Measurements from ENCODE around the gene CFAP46. TPM values are rescaled to one million over a fixed set of nuclear protein-coding genes. Genes with fewer than 3 reads are reported as not detected.

The CFAP46 gene
- total and polyA plus RNA-seq, 2 donors (not counting 1 experiment from before 2014, with no cell fraction given): 0.07 TPM; not detected in 1

DNA sequence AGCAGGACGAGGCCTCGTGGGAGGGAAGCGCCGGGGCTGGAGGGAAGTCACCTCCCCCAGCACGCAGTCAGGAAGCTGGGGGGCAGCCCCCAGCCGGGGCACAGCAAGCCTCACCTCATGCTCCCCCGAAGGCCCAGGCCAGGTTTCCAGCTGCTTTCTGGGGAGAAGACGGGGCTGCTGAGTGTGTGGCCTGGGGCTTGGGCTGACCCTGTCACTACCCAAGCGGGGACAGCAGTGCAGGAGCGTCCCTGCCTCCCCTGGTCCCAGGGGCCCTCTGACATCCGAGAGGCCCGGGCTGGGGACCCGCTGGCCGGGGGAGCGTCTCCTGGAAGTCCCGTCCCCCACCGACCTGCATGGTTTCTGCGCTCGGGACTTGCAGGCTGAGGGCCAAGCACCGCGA, 136.8 kb downstream of the CFAP46 start:
- ChIA-PET CTCF (no interaction called here), POLR2A (no interaction called here)
- Histone ChIP-seq H3K9ac (ENCODE audit: low read length) (no peak overlapping the region), H3K4me2 (replicated peaks; ENCODE audit: low read depth, low read length, poor library complexity, severe bottlenecking) (no peak overlapping the region), H3K27me3 (replicated peaks in 1 of 4; ENCODE audit: control extremely low read depth in 1 of 4, control insufficient read depth in 3 of 4, insufficient read depth in 4 of 4, low read length in 3 of 4) (no peaks in the 10 kb centered on the region), H3K79me2 (ENCODE audit: control insufficient read depth, insufficient read depth, low read length) (no peaks in the 10 kb centered on the region), H3K4me3 (ENCODE audit: control extremely low read depth in 1 of 5, extremely low read depth in 1 of 5, insufficient read depth in 1 of 5, low read depth in 2 of 5, low read length in 4 of 5) (no peak overlapping the region), H3K36me3 (replicated peaks in 1 of 2; ENCODE audit: control extremely low read depth in 1 of 2, control insufficient read depth in 1 of 2, extremely low read depth in 1 of 2, insufficient read depth in 2 of 2, low read length in 1 of 2) (no peaks in the 10 kb centered on the region), H3K4me1 (ENCODE audit: control insufficient read depth in 2 of 2, insufficient read depth in 2 of 2, low read length in 2 of 2) (no peaks in the 10 kb centered on the region), H4K20me1 (ENCODE audit: control insufficient read depth, insufficient read depth, low read length, poor library complexity, severe bottlenecking) (no peaks in the 10 kb centered on the region), H3K27ac (ENCODE audit: low read length in 2 of 2) (no peak overlapping the region), H3K9me3 (ENCODE audit: control extremely low read depth in 1 of 3, control insufficient read depth in 2 of 3, insufficient read depth in 1 of 3, low read length in 2 of 3) (peaks cover 0 to 9% (median 3%) of the 10 kb centered on the region in 3 donors), H2AFZ (ENCODE audit: insufficient read depth, low read depth, low read length, poor library complexity, severe bottlenecking) (no peak overlapping the region)
- Mint-ChIP-seq H3K27ac (no peak overlapping the region), H3K4me3 (no peak overlapping the region), H3K9me3 (ENCODE audit: insufficient read depth) (no peaks in the 10 kb centered on the region), H3K27me3 (peaks cover 6% of the 10 kb centered on the region), H3K4me1 (no peaks in the 10 kb centered on the region)
- no peak for DNase-seq
- intact Hi-C loops (cut with micrococcal nuclease): no loop called here
- WGBS (ENCODE audit: insufficient coverage): 48% methylated on average over 16 of the region's 21 CpGs
- TF ChIP-seq, protein P1, sequence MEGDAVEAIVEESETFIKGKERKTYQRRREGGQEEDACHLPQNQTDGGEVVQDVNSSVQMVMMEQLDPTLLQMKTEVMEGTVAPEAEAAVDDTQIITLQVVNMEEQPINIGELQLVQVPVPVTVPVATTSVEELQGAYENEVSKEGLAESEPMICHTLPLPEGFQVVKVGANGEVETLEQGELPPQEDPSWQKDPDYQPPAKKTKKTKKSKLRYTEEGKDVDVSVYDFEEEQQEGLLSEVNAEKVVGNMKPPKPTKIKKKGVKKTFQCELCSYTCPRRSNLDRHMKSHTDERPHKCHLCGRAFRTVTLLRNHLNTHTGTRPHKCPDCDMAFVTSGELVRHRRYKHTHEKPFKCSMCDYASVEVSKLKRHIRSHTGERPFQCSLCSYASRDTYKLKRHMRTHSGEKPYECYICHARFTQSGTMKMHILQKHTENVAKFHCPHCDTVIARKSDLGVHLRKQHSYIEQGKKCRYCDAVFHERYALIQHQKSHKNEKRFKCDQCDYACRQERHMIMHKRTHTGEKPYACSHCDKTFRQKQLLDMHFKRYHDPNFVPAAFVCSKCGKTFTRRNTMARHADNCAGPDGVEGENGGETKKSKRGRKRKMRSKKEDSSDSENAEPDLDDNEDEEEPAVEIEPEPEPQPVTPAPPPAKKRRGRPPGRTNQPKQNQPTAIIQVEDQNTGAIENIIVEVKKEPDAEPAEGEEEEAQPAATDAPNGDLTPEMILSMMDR (IDR thresholded peaks at IDR 0.05): no peak
- no peak for TF ChIP-seq EZH2 (IDR thresholded peaks at IDR 0.05; ENCODE audit: borderline replicate concordance, insufficient read depth, low read depth, low read length, poor library complexity, severe bottlenecking)
- ATAC-seq (ENCODE audit: low read depth): no peak

DNA sequence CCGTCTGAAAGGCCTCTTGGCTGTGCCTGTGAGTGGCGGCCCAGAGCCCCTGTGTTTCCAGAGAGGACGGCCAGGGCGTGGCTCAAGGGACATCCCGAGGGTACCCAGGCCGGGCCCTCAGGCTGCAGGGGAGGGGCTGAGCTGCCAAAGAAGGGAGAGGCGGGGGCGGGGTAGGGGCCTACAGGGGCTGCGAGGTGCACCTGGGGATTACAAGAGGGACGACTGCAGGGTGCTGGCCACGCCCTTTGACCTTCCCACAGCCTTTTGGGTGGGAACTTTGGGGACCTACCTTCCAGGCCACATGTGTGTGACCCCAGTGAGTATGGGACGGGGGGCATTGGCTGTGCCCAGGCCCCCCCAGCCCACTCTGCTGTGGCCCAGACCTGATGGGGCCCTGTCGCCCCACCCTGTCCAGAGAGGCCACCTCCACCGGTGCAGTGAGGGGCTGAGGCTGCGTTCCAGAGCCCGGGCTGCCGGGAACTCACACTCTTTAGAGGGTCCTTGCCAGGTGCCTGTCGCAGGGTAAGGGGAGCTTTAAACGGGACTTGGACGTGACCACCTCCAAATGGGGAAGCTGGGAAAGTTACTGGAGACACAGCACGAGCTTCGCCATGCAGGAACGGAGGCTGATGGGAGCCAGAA, 137.5 kb downstream of the CFAP46 start:
- Histone ChIP-seq H3K27ac (ENCODE audit: low read length in 2 of 2) (no peak overlapping the region), H3K36me3 (replicated peaks in 1 of 2; ENCODE audit: control extremely low read depth in 1 of 2, control insufficient read depth in 1 of 2, extremely low read depth in 1 of 2, insufficient read depth in 2 of 2, low read length in 1 of 2) (no peaks in the 10 kb centered on the region), H3K9me3 (ENCODE audit: control extremely low read depth in 1 of 3, control insufficient read depth in 2 of 3, insufficient read depth in 1 of 3, low read length in 2 of 3) (peaks cover 0 to 9% (median 3%) of the 10 kb centered on the region in 3 donors), H3K9ac (ENCODE audit: low read length) (no peak overlapping the region), H4K20me1 (ENCODE audit: control insufficient read depth, insufficient read depth, low read length, poor library complexity, severe bottlenecking) (no peaks in the 10 kb centered on the region), H3K27me3 (replicated peaks in 1 of 4; ENCODE audit: control extremely low read depth in 1 of 4, control insufficient read depth in 3 of 4, insufficient read depth in 4 of 4, low read length in 3 of 4) (no peaks in the 10 kb centered on the region), H3K4me1 (ENCODE audit: control insufficient read depth in 2 of 2, insufficient read depth in 2 of 2, low read length in 2 of 2) (no peaks in the 10 kb centered on the region), H3K4me3 (ENCODE audit: control extremely low read depth in 1 of 5, extremely low read depth in 1 of 5, insufficient read depth in 1 of 5, low read depth in 2 of 5, low read length in 4 of 5) (no peak overlapping the region), H3K79me2 (ENCODE audit: control insufficient read depth, insufficient read depth, low read length) (no peaks in the 10 kb centered on the region), H2AFZ (ENCODE audit: insufficient read depth, low read depth, low read length, poor library complexity, severe bottlenecking) (no peak overlapping the region), H3K4me2 (replicated peaks; ENCODE audit: low read depth, low read length, poor library complexity, severe bottlenecking) (no peak overlapping the region)
- DNase-seq: no peak
- H3K27me3 Mint-ChIP-seq: peaks cover 6% of the 10 kb centered on the region
- WGBS (ENCODE audit: insufficient coverage): 83% methylated on average over 21 of the region's 23 CpGs
- no peak overlapping the region for H3K27ac Mint-ChIP-seq
- POLR2A ChIA-PET: no interaction called here
- TF ChIP-seq, protein P1 (IDR thresholded peaks at IDR 0.05): no peak
- H3K4me3 Mint-ChIP-seq: no peak overlapping the region
- no peaks in the 10 kb centered on the region for H3K4me1 Mint-ChIP-seq
- ATAC-seq (ENCODE audit: low read depth): no peak
- no peaks in the 10 kb centered on the region for H3K9me3 Mint-ChIP-seq (ENCODE audit: insufficient read depth)
- CTCF ChIA-PET: no interaction called here
- intact Hi-C loops (cut with micrococcal nuclease): no loop called here
